IPS-20b (cell line): ENCODE results near the gene BTBD16.

Source experiments
- H3K27ac ChIP-seq: one replicate; pipeline ENCODE4 v1.5.1; 2013; ENCODE audit warnings: low read length
- H3K27me3 ChIP-seq: 2 replicates; pipeline ENCODE4 v1.6.1; 2013; ENCODE audit warnings: mild to moderate bottlenecking, low read length, inconsistent platforms; ENCODE audit not compliant: insufficient read depth
- H3K36me3 ChIP-seq: 2 replicates; pipeline ENCODE4 v1.6.1; 2013; ENCODE audit warnings: low read depth, mild to moderate bottlenecking, inconsistent platforms, low read length, moderate library complexity; ENCODE audit not compliant: insufficient read depth
- H3K4me1 ChIP-seq: 2 replicates; pipeline ENCODE4 v1.6.1; 2013; ENCODE audit warnings: mild to moderate bottlenecking, control low read depth, inconsistent platforms, low read length, moderate library complexity; ENCODE audit not compliant: insufficient read depth
- H3K4me3 ChIP-seq: 2 replicates; pipeline ENCODE4 v1.5.1; 2013; ENCODE audit warnings: mild to moderate bottlenecking, low read length, inconsistent platforms
- H3K9ac ChIP-seq: 2 replicates; pipeline ENCODE4 v1.6.1; 2013; ENCODE audit warnings: low read depth, mild to moderate bottlenecking, inconsistent platforms, low read length, moderate library complexity
- H3K9me3 ChIP-seq: 2 replicates; pipeline ENCODE4 v1.6.1; 2013; ENCODE audit warnings: mild to moderate bottlenecking, low read depth, low read length, inconsistent platforms; ENCODE audit not compliant: insufficient read depth

Gene BTBD16

GRCh38 chr10:122298598-122299301 is 27.7 kb downstream of the BTBD16 start:
- H3K9ac ChIP-seq, result no peak overlapping the region
- H3K27me3 ChIP-seq, result no peaks in the 10 kb centered on the region
- no peak overlapping the region; the same call in 1 of the 2 replicates for H3K4me3 ChIP-seq
- H3K9me3 ChIP-seq, result no peaks in the 10 kb centered on the region
- no peaks in the 10 kb centered on the region for H3K36me3 ChIP-seq
- no peaks in the 10 kb centered on the region for H3K4me1 ChIP-seq
- no peak overlapping the region for H3K27ac ChIP-seq

GRCh38 chr10:122299423-122300075 is 28.5 kb downstream of the BTBD16 start:
- Histone ChIP-seq H3K27me3 (no peaks in the 10 kb centered on the region), H3K36me3 (no peaks in the 10 kb centered on the region), H3K27ac (no peak overlapping the region), H3K9me3 (no peaks in the 10 kb centered on the region), H3K4me3 (no peak overlapping the region; the same call in 1 of the 2 replicates), H3K4me1 (no peaks in the 10 kb centered on the region), H3K9ac (no peak overlapping the region)

GRCh38 chr10:122301055-122301810 is 30.1 kb downstream of the BTBD16 start:
- Histone ChIP-seq H3K27ac (no peak overlapping the region), H3K4me1 (no peaks in the 10 kb centered on the region), H3K9me3 (no peaks in the 10 kb centered on the region; the same call in 1 of the 2 replicates), H3K36me3 (no peaks in the 10 kb centered on the region), H3K4me3 (no peak overlapping the region), H3K27me3 (no peaks in the 10 kb centered on the region), H3K9ac (no peak overlapping the region)

GRCh38 chr10:122301811-122302115 is 30.7 kb downstream of the BTBD16 start:
- H3K36me3 ChIP-seq, result no peaks in the 10 kb centered on the region
- H3K27ac ChIP-seq, result no peak overlapping the region
- no peaks in the 10 kb centered on the region for H3K4me1 ChIP-seq
- H3K9me3 ChIP-seq, result no peaks in the 10 kb centered on the region; the same call in 1 of the 2 replicates
- H3K27me3 ChIP-seq, result no peaks in the 10 kb centered on the region
- H3K4me3 ChIP-seq, result no peak overlapping the region
- H3K9ac ChIP-seq, result no peak overlapping the region

- Histone ChIP-seq H3K27ac (no peak overlapping the region), H3K36me3 (no peaks in the 10 kb centered on the region), H3K27me3 (no peaks in the 10 kb centered on the region), H3K9me3 (no peaks in the 10 kb centered on the region; the same call in 1 of the 2 replicates), H3K4me3 (no peak overlapping the region), H3K4me1 (no peaks in the 10 kb centered on the region), H3K9ac (no peak overlapping the region)
These were observed 31.2 kb downstream of the BTBD16 start for GRCh38 chr10:122302315-122302714.

- H3K4me3 ChIP-seq, result no peak overlapping the region
- no peaks in the 10 kb centered on the region for H3K27me3 ChIP-seq
- H3K9ac ChIP-seq, result no peak overlapping the region
- H3K27ac ChIP-seq, result no peak overlapping the region
- no peaks in the 10 kb centered on the region for H3K36me3 ChIP-seq
- 0 out of 2 replicates have a peak, but pooled peaks cover 3% of the 10 kb centered on the region for H3K4me1 ChIP-seq
- H3K9me3 ChIP-seq, result no peaks in the 10 kb centered on the region; the same call in 1 of the 2 replicates
These were observed 32.4 kb downstream of the BTBD16 start for GRCh38 chr10:122303271-122304053.

- Histone ChIP-seq H3K9me3 (no peaks in the 10 kb centered on the region; the same call in 1 of the 2 replicates), H3K36me3 (no peaks in the 10 kb centered on the region), H3K9ac (no peak overlapping the region), H3K4me1 (0 out of 2 replicates have a peak, but pooled peaks cover 3% of the 10 kb centered on the region), H3K27ac (no peak overlapping the region), H3K27me3 (no peaks in the 10 kb centered on the region), H3K4me3 (no peak overlapping the region)
These were observed 33.0 kb downstream of the BTBD16 start for GRCh38 chr10:122304054-122304579.

- Histone ChIP-seq H3K27me3 (no peaks in the 10 kb centered on the region), H3K4me3 (no peak overlapping the region), H3K27ac (no peak overlapping the region), H3K4me1 (0 out of 2 replicates have a peak, but pooled peaks cover 3% of the 10 kb centered on the region), H3K9me3 (no peaks in the 10 kb centered on the region; the same call in 1 of the 2 replicates), H3K9ac (no peak overlapping the region), H3K36me3 (no peaks in the 10 kb centered on the region)
These were observed 35.2 kb downstream of the BTBD16 start for GRCh38 chr10:122306282-122306681.

- Histone ChIP-seq H3K27ac (no peak overlapping the region), H3K4me1 (0 out of 2 replicates have a peak, but pooled peaks cover 3% of the 10 kb centered on the region), H3K27me3 (no peaks in the 10 kb centered on the region), H3K36me3 (no peaks in the 10 kb centered on the region), H3K4me3 (no peak overlapping the region), H3K9ac (no peak overlapping the region), H3K9me3 (no peaks in the 10 kb centered on the region; the same call in 1 of the 2 replicates)
These were observed 35.6 kb downstream of the BTBD16 start for GRCh38 chr10:122306744-122307143.

GRCh38 chr10:122307669-122308416 is 36.7 kb downstream of the BTBD16 start:
- no peaks in the 10 kb centered on the region; the same call in 1 of the 2 replicates for H3K9me3 ChIP-seq
- no peaks in the 10 kb centered on the region for H3K27me3 ChIP-seq
- no peak overlapping the region for H3K27ac ChIP-seq
- no peaks in the 10 kb centered on the region for H3K36me3 ChIP-seq
- no peak overlapping the region for H3K4me3 ChIP-seq
- H3K9ac ChIP-seq, result no peak overlapping the region
- H3K4me1 ChIP-seq, result 0 out of 2 replicates have a peak, but pooled peaks cover 3% of the 10 kb centered on the region
